HEK293 (cell line): ENCODE data around the gene SCUBE3.

Source experiments
- CTCF ChIA-PET: fragments of 350-600 bp; formaldehyde crosslinking; extraction: SDS; loops from one replicate; lab custom pipeline; 2021; ENCODE audit warnings: antibody characterized with exemption; lab: Yijun Ruan, JAX
- POLR2A ChIA-PET: fragments of 300-600 bp; formaldehyde crosslinking; extraction: SDS; loops from one replicate; lab custom pipeline; 2020; ENCODE audit warnings: antibody characterized with exemption, inconsistent platforms; lab: Yijun Ruan, JAX
- H3K27ac ChIP-seq: fragments of 200-500 bp; sonication (Bioruptor generic); 2 replicates; pipeline ENCODE4 v1.5.1; 2014; ENCODE audit warnings: low read depth, low read length, control low read depth, inconsistent platforms; ENCODE audit errors: extremely low read depth
- H3K36me3 ChIP-seq, 2 experiments: fragments of 200-500 bp in 1 of 2; sonication (Bioruptor generic) in 1 of 2; 1 replicate in 1 of 2; 2 replicates in 1 of 2; pipeline ENCODE4 v1.5.1; 2014 to 2017; ENCODE audit warnings: inconsistent platforms in 2 of 2, low read length in 2 of 2; ENCODE audit not compliant: control insufficient read depth in 2 of 2, insufficient read depth in 1 of 2
- H3K4me1 ChIP-seq: fragments of 200-500 bp; sonication (Bioruptor generic); 2 replicates; pipeline ENCODE4 v1.5.1; 2014; ENCODE audit warnings: mild to moderate bottlenecking, low read length, inconsistent platforms; ENCODE audit not compliant: control insufficient read depth, insufficient read depth
- H3K4me3 ChIP-seq: 2 replicates; pipeline ENCODE4 v1.5.1; 2011; ENCODE audit warnings: low read depth, mild to moderate bottlenecking, control low read depth, low read length, moderate library complexity
- H3K9me3 ChIP-seq: fragments of 200-500 bp; sonication (Bioruptor generic); 2 replicates; pipeline ENCODE4 v1.5.1; 2014; ENCODE audit warnings: low read depth, low read length, inconsistent platforms; ENCODE audit not compliant: control insufficient read depth, insufficient read depth
- PRDM1 ChIP-seq: fragments of 450-650 bp; formaldehyde crosslinking; IDR thresholded peaks from 2 replicates; pipeline ENCODE4; 2016; ENCODE audit warnings: missing biosample characterization, missing genetic modification characterization
- SCRT2 ChIP-seq: fragments of 450-650 bp; formaldehyde crosslinking; IDR thresholded peaks from 2 replicates; pipeline ENCODE4 v1.5.1; 2016; ENCODE audit warnings: missing biosample characterization, missing genetic modification characterization
- SETDB1 ChIP-seq: IDR thresholded peaks from one replicate; pipeline ENCODE4 v1.6.1; 2017; ENCODE audit warnings: mild to moderate bottlenecking, low read length, moderate library complexity, mixed read lengths; ENCODE audit not compliant: insufficient read length
- SP7 ChIP-seq: fragments of 450-650 bp; formaldehyde crosslinking; IDR thresholded peaks from 2 replicates; pipeline ENCODE4 v1.5.1; 2016; ENCODE audit warnings: missing biosample characterization, missing genetic modification characterization
- TCF7L2 ChIP-seq: IDR thresholded peaks from 2 replicates; pipeline ENCODE4 v1.6.1; 2011; ENCODE audit warnings: low read depth, mild to moderate bottlenecking, inconsistent platforms, low read length, moderate library complexity, borderline replicate concordance
- ZBTB17 ChIP-seq: fragments of 450-650 bp; formaldehyde crosslinking; IDR thresholded peaks from 2 replicates; pipeline ENCODE4 v1.5.1; 2016; ENCODE audit warnings: missing biosample characterization, missing genetic modification characterization
- ZBTB44 ChIP-seq: fragments of 450-650 bp; IDR thresholded peaks from 2 replicates; pipeline ENCODE4 v1.5.1; 2018; ENCODE audit warnings: missing biosample characterization, mild to moderate bottlenecking, missing genetic modification characterization
- ZNF121 ChIP-seq: fragments of 450-650 bp; formaldehyde crosslinking; IDR thresholded peaks from 2 replicates; pipeline ENCODE4 v1.5.1; 2016; ENCODE audit warnings: missing biosample characterization, missing genetic modification characterization
- ZNF184 ChIP-seq: fragments of 450-650 bp; IDR thresholded peaks from 2 replicates; pipeline ENCODE4 v1.5.1; 2018; ENCODE audit warnings: missing biosample characterization, mild to moderate bottlenecking, missing genetic modification characterization
- ZNF398 ChIP-seq: fragments of 450-650 bp; formaldehyde crosslinking; IDR thresholded peaks from 2 replicates; pipeline ENCODE4 v1.5.1; 2017; ENCODE audit warnings: missing biosample characterization, missing genetic modification characterization
- ZNF514 ChIP-seq: fragments of 450-650 bp; formaldehyde crosslinking; IDR thresholded peaks from 2 replicates; pipeline ENCODE4 v1.5.1; 2016; ENCODE audit warnings: missing biosample characterization, missing genetic modification characterization
- ZNF549 ChIP-seq: fragments of 450-650 bp; IDR thresholded peaks from 2 replicates; pipeline ENCODE4 v1.5.1; 2018; ENCODE audit warnings: missing biosample characterization, missing genetic modification characterization, mild to moderate bottlenecking, inconsistent platforms, moderate library complexity
- ZNF670 ChIP-seq: fragments of 450-650 bp; formaldehyde crosslinking; IDR thresholded peaks from 2 replicates; pipeline ENCODE4 v1.5.1; 2016; ENCODE audit warnings: missing biosample characterization, missing genetic modification characterization, low read depth
- TF ChIP-seq, protein P1 (sequence below): fragments of 450-650 bp; formaldehyde crosslinking; IDR thresholded peaks from 2 replicates; pipeline ENCODE4 v1.5.1; 2016; ENCODE audit warnings: missing biosample characterization, missing genetic modification characterization
- TF ChIP-seq, protein P2 (sequence below): fragments of 450-650 bp; formaldehyde crosslinking; IDR thresholded peaks from 2 replicates; pipeline ENCODE4 v1.5.1; 2016; ENCODE audit warnings: missing biosample characterization, missing genetic modification characterization

The SCUBE3 gene

GRCh38 chr6:35267446-35267845 is 53.7 kb downstream of the SCUBE3 start:
- CTCF ChIA-PET, result interaction anchor here (0.7 to 1.3 kb wide), 4 partner anchors 21 to 148 kb away, joined by 3 to 4 read pairs (median 3); no protein-coding TSS in a partner anchor
- POLR2A ChIA-PET, result interaction anchor here (1.4 to 2.1 kb wide), 2 partner anchors 8 to 10 kb away, joined by 4 to 20 read pairs; partner anchors contain the start of gene ZNF76

DNA sequence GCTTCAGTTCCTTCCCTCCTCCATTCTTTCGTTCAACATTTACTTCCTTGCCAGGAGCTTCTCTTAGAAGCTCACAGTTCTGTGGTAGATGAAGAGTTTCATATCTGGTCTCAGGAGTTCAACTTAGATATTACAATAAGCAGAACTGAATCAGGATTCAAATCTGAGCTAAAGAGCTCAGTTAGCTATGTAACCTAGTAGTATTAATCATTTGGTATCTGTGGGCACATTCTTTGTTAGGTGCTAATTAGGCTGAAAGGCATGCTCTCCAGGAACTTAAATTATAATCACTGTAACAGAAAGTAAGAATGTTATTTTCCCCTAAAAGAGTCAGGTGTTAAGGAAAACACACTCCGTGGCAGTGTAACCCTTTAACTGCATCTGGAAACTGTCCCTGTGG is 54.1 kb downstream of the SCUBE3 start:
- no peak overlapping the region for H3K27ac ChIP-seq
- H3K36me3 ChIP-seq, result no peaks in the 10 kb centered on the region; a peak in 1 of 3 replicates
- H3K4me1 ChIP-seq, result peaks cover 4% of the 10 kb centered on the region; the same call in 1 of the 2 replicates
- H3K4me3 ChIP-seq, result no peak overlapping the region
- CTCF ChIA-PET, result interaction anchor here (0.7 to 1.3 kb wide), 6 partner anchors 20 to 200 kb away, joined by 3 to 10 read pairs (median 3); no protein-coding TSS in a partner anchor
- TF ChIP-seq SP7 (tag by site-specific recombination), result 0 out of 2 replicates have a peak, but pooled peaks have one; percentile 26
- no peak for TF ChIP-seq ZNF549 (tag by site-specific recombination)
- no peak for TF ChIP-seq TCF7L2
- TF ChIP-seq, all 188 proteins: peak for 1
- H3K9me3 ChIP-seq, result no peaks in the 10 kb centered on the region
- POLR2A ChIA-PET, result interaction anchor here (0.7 to 2.1 kb wide), 4 partner anchors 9 to 182 kb away, joined by 4 to 20 read pairs (median 5); partner anchors contain the start of gene ZNF76

More at GRCh38 chr6:35267446-35267845, 53.7 kb downstream of the SCUBE3 start:
- Histone ChIP-seq H3K27ac (no peak overlapping the region), H3K36me3 (no peaks in the 10 kb centered on the region; a peak in 1 of 3 replicates), H3K4me3 (no peak overlapping the region), H3K9me3 (no peaks in the 10 kb centered on the region), H3K4me1 (peaks cover 4% of the 10 kb centered on the region; the same call in 1 of the 2 replicates)
- TF ChIP-seq ZBTB17 (0 out of 2 replicates have a peak, but pooled peaks have one; percentile 25), ZBTB44 (tag by site-specific recombination) (no peak)

- ChIA-PET POLR2A (interaction anchor here (1.1 kb wide), 1 partner anchor 13 kb away, joined by 4 read pairs; the partner anchor contains the start of gene ZNF76), CTCF (no interaction called here)
- Histone ChIP-seq H3K4me1 (peaks cover 4% of the 10 kb centered on the region; the same call in 1 of the 2 replicates), H3K4me3 (no peak overlapping the region), H3K27ac (no peak overlapping the region), H3K36me3 (no peaks in the 10 kb centered on the region; a peak in 1 of 3 replicates), H3K9me3 (no peaks in the 10 kb centered on the region)
- peak; percentile 98 for TF ChIP-seq ZNF121 (tag by site-specific recombination)
- TF ChIP-seq, protein P1, sequence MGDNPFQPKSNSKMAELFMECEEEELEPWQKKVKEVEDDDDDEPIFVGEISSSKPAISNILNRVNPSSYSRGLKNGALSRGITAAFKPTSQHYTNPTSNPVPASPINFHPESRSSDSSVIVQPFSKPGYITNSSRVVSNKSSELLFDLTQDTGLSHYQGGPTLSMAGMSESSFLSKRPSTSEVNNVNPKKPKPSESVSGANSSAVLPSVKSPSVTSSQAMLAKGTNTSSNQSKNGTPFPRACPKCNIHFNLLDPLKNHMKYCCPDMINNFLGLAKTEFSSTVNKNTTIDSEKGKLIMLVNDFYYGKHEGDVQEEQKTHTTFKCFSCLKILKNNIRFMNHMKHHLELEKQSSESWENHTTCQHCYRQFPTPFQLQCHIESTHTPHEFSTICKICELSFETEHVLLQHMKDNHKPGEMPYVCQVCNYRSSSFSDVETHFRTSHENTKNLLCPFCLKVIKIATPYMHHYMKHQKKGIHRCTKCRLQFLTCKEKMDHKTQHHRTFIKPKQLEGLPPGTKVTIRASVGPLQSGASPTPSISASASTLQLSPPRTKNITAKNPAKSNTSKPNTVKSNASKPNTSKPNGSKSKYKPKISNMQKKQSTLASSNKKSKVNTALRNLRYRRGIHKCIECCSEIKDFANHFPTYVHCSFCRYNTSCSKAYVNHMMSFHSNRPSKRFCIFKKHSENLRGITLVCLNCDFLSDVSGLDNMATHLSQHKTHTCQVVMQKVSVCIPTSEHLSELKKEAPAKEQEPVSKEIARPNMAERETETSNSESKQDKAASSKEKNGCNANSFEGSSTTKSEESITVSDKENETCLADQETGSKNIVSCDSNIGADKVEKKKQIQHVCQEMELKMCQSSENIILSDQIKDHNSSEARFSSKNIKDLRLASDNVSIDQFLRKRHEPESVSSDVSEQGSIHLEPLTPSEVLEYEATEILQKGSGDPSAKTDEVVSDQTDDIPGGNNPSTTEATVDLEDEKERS (tag by site-specific recombination), result no peak
These were observed 58.2 kb downstream of the SCUBE3 start for GRCh38 chr6:35272005-35272404.

DNA sequence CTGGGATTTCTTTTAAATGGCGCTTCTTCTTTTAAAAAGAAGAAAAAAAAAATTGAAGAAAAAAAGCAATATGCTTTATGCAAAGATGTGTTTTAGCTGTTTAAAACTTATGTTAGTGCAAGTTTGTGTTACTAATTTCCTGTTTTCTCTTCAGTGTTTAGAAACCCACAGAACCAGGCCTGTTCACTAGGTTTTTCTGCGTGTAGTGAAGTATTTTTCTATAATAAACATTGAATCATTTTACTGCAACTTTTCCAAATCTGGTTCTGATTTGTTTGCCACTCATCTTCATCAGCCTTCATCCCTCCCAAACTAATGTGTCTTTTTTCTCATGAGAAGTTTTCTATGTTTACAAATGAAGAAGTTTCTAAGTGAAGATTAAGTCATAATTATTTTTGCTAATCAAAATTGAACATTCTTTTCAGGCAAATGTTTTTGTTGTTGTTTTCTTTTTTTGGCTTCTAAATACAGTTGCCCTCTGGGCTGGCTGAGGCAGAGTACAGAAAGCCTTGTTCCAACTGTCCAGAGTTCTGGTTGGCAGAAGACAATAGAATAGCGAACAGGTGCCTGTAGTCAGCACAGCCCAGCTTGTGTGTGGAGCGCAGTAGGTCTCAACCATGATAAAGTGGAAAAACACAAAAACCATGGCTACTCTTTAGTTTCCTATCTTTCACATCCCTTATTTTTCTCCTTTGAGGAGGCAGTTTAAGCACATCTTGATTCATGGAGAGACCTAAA is 60.2 kb downstream of the SCUBE3 start:
- no peak overlapping the region for H3K27ac ChIP-seq
- no peak overlapping the region for H3K4me3 ChIP-seq
- H3K36me3 ChIP-seq, result no peaks in the 10 kb centered on the region; a peak in 1 of 3 replicates
- ChIA-PET CTCF (interaction anchor here (0.6 to 1.4 kb wide), 3 partner anchors 13 to 194 kb away, joined by 3 to 4 read pairs (median 4); no protein-coding TSS in a partner anchor), POLR2A (interaction anchor here (1.6 kb wide), 1 partner anchor 15 kb away, joined by 5 read pairs; the partner anchor contains the start of gene ZNF76)
- H3K9me3 ChIP-seq, result no peaks in the 10 kb centered on the region
- no peaks in the 10 kb centered on the region for H3K4me1 ChIP-seq
- TF ChIP-seq PRDM1 (tag by site-specific recombination), result no peak
- TF ChIP-seq SCRT2 (tag by site-specific recombination), result peak; percentile 48
- TF ChIP-seq ZNF514, result no peak
- no peak for TF ChIP-seq SETDB1
- no peak for TF ChIP-seq ZNF184 (tag by site-specific recombination)
- TF ChIP-seq, protein P2, sequence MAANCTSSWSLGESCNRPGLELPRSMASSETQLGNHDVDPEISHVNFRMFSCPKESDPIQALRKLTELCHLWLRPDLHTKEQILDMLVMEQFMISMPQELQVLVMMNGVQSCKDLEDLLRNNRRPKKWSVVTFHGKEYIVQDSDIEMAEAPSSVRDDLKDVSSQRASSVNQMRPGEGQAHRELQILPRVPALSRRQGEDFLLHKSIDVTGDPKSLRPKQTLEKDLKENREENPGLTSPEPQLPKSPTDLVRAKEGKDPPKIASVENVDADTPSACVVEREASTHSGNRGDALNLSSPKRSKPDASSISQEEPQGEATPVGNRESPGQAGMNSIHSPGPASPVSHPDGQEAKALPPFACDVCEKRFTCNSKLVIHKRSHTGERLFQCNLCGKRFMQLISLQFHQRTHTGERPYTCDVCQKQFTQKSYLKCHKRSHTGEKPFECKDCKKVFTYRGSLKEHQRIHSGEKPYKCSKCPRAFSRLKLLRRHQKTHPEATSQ, result no peak
- no peak for TF ChIP-seq ZNF670 (tag by site-specific recombination)
- TF ChIP-seq ZNF398 (tag by site-specific recombination), result no peak
